Type B pancreatic cell (in vitro differentiated cells): Measurements from ENCODE around the gene F5. TPM values are rescaled to one million over a fixed set of nuclear protein-coding genes. Genes with fewer than 3 reads are reported as not detected.

Experiments
- DNase-seq: peaks from one replicate; pipeline ENCODE4 v3.0.0; 2021; ENCODE audit warnings: mixed read lengths; ENCODE audit not compliant: unreplicated experiment; ENCODE audit errors: extremely low spot score
- H3K27ac Mint-ChIP-seq: 2 replicates; pipeline ENCODE4 v1.8.0; 2021; ENCODE audit warnings: mild to moderate bottlenecking, mixed read lengths
- H3K27me3 Mint-ChIP-seq: 2 replicates; pipeline ENCODE4 v1.8.0; 2021; ENCODE audit warnings: mixed read lengths
- H3K36me3 Mint-ChIP-seq: 2 replicates; pipeline ENCODE4 v1.8.0; 2021; ENCODE audit warnings: mixed read lengths
- H3K4me1 Mint-ChIP-seq: one replicate; pipeline ENCODE4 v1.8.0; 2021; ENCODE audit warnings: mixed read lengths; ENCODE audit not compliant: unreplicated experiment
- H3K4me3 Mint-ChIP-seq: 2 replicates; pipeline ENCODE4 v1.8.0; 2021; ENCODE audit warnings: mild to moderate bottlenecking, mixed read lengths
- H3K9me3 Mint-ChIP-seq: 2 replicates; pipeline ENCODE4 v1.8.0; 2021; ENCODE audit warnings: mixed read lengths
- CTCF ChIP-seq: fragments of 200-600 bp; sonication (generic); conservative IDR thresholded peaks from 2 replicates; pipeline ENCODE4 v1.5.0; 2021; ENCODE audit warnings: antibody characterized with exemption, mild to moderate bottlenecking
- total RNA-seq: library from RNA; stranded (reverse); gene quantifications from 2 replicates; pipeline ENCODE4 v1.2.1, GENCODE V29; 2021; ENCODE audit warnings: low replicate concordance

F5 gene
- total RNA-seq, 1 donor from 2014 or later = 5.5 TPM

GRCh38 chr1:169624912-169625311 lies 38.6 kb upstream of the F5 start:
- Mint-ChIP-seq H3K4me3 (no peak overlapping the region), H3K27ac (no peak overlapping the region), H3K36me3 (no peaks in the 10 kb centered on the region), H3K9me3 (no peaks in the 10 kb centered on the region), H3K27me3 (peaks cover 11% of the 10 kb centered on the region), H3K4me1 (no peaks in the 10 kb centered on the region)
- no peak for DNase-seq
- no peak for TF ChIP-seq CTCF

GRCh38 chr1:169624122-169624521 lies 37.8 kb upstream of the F5 start:
- Mint-ChIP-seq H3K27me3 (peaks cover 10% of the 10 kb centered on the region), H3K36me3 (no peaks in the 10 kb centered on the region), H3K9me3 (no peaks in the 10 kb centered on the region), H3K27ac (no peak overlapping the region), H3K4me3 (no peak overlapping the region), H3K4me1 (no peaks in the 10 kb centered on the region)
- TF ChIP-seq CTCF = no peak
- DNase-seq = no peak

GRCh38 chr1:169623132-169623926 lies 37.0 kb upstream of the F5 start:
- H3K27me3 Mint-ChIP-seq = peaks cover 10% of the 10 kb centered on the region

GRCh38 chr1:169620565-169620964 lies 34.3 kb upstream of the F5 start:
- H3K9me3 Mint-ChIP-seq = no peaks in the 10 kb centered on the region
- H3K4me3 Mint-ChIP-seq = no peak overlapping the region
- no peak overlapping the region for H3K27ac Mint-ChIP-seq
- peaks cover 3% of the 10 kb centered on the region for H3K27me3 Mint-ChIP-seq
- no peak for DNase-seq
- H3K36me3 Mint-ChIP-seq = no peaks in the 10 kb centered on the region
- no peak for TF ChIP-seq CTCF
- H3K4me1 Mint-ChIP-seq = no peaks in the 10 kb centered on the region

More at GRCh38 chr1:169623132-169623926, 37.0 kb upstream of the F5 start:
- DNase-seq = no peak
- no peaks in the 10 kb centered on the region for H3K9me3 Mint-ChIP-seq
- H3K4me1 Mint-ChIP-seq = no peaks in the 10 kb centered on the region
- H3K36me3 Mint-ChIP-seq = no peaks in the 10 kb centered on the region
- no peak for TF ChIP-seq CTCF
- no peak overlapping the region for H3K27ac Mint-ChIP-seq
- no peak overlapping the region for H3K4me3 Mint-ChIP-seq

GRCh38 chr1:169618367-169618766 lies 32.1 kb upstream of the F5 start:
- no peak for DNase-seq
- no peaks in the 10 kb centered on the region for H3K27me3 Mint-ChIP-seq
- H3K9me3 Mint-ChIP-seq = no peaks in the 10 kb centered on the region
- H3K36me3 Mint-ChIP-seq = no peaks in the 10 kb centered on the region
- no peaks in the 10 kb centered on the region for H3K4me1 Mint-ChIP-seq
- no peak overlapping the region for H3K27ac Mint-ChIP-seq
- H3K4me3 Mint-ChIP-seq = no peak overlapping the region
- no peak for TF ChIP-seq CTCF
